Endodermal cell (in vitro differentiated cells): ENCODE results near the gene MEI4. TPM values are rescaled to one million over a fixed set of nuclear protein-coding genes. Genes with fewer than 3 reads are reported as not detected.
"Not testable (repeated sequence)": the region's sequence is repeated elsewhere in the genome, so short reads cannot be mapped to it uniquely, and the experiment has no call there.

Experiments used
- DNase-seq: peaks from one replicate; pipeline ENCODE4 v3.0.0-alpha.2; 2017
- H3K27ac ChIP-seq: 2 replicates; pipeline ENCODE4 v1.5.1; 2013; ENCODE audit warnings: mild to moderate bottlenecking, low read depth, low read length, moderate library complexity
- H3K27me3 ChIP-seq: 2 replicates; pipeline ENCODE4 v1.6.1; 2013; ENCODE audit warnings: mild to moderate bottlenecking, low read length, moderate library complexity; ENCODE audit not compliant: insufficient read depth, control insufficient read depth, poor library complexity, severe bottlenecking
- H3K36me3 ChIP-seq: 2 replicates; pipeline ENCODE4 v1.7.0; 2013; ENCODE audit warnings: mild to moderate bottlenecking, low read length, moderate library complexity; ENCODE audit not compliant: control insufficient read depth, insufficient read depth
- H3K4me1 ChIP-seq: one replicate; pipeline ENCODE4 v1.7.0; 2013; ENCODE audit warnings: low read length; ENCODE audit not compliant: control insufficient read depth, insufficient read depth
- H3K4me3 ChIP-seq: 2 replicates; pipeline ENCODE4 v1.5.1; 2013; ENCODE audit warnings: mild to moderate bottlenecking, low read length, moderate library complexity
- H3K9ac ChIP-seq: 2 replicates; pipeline ENCODE4 v1.6.1; 2013; ENCODE audit warnings: mild to moderate bottlenecking, low read length, moderate library complexity; ENCODE audit not compliant: poor library complexity, severe bottlenecking; ENCODE audit errors: extremely low read depth
- H3K9me3 ChIP-seq: 2 replicates; pipeline ENCODE4 v1.6.1; 2013; ENCODE audit warnings: mild to moderate bottlenecking, low read length, moderate library complexity; ENCODE audit not compliant: control insufficient read depth
- H3K27ac Mint-ChIP-seq: 2 replicates; pipeline ENCODE4 v1.8.0; 2020; ENCODE audit warnings: mixed read lengths
- H3K27me3 Mint-ChIP-seq: 2 replicates; pipeline ENCODE4 v1.8.0; 2021; ENCODE audit warnings: mild to moderate bottlenecking, mixed read lengths; ENCODE audit not compliant: insufficient read depth
- H3K36me3 Mint-ChIP-seq: 2 replicates; pipeline ENCODE4 v1.8.0; 2020; ENCODE audit warnings: low read depth, mixed read lengths
- H3K4me1 Mint-ChIP-seq: 2 replicates; pipeline ENCODE4 v1.8.0; 2020; ENCODE audit warnings: mixed read lengths
- H3K4me3 Mint-ChIP-seq: 2 replicates; pipeline ENCODE4 v1.8.0; 2020; ENCODE audit warnings: mild to moderate bottlenecking, moderate library complexity, mixed read lengths
- H3K9me3 Mint-ChIP-seq: 2 replicates; pipeline ENCODE4 v1.8.0; 2020; ENCODE audit warnings: mild to moderate bottlenecking, mixed read lengths
- WGBS, 2 experiments: methylation state at CpG; one replicate each; pipeline versions ENCODE4 v1.1.5 to v1.1.7; 2013; ENCODE audit warnings: missing lambda C conversion rate in 2 of 2, mixed read lengths in 1 of 2; ENCODE audit not compliant: insufficient coverage in 1 of 2, insufficient read length in 1 of 2; 5-methylcytosine and 5-hydroxymethylcytosine counted together
- total RNA-seq, 2 donors: library from RNA; stranded (reverse); fragmentation: NEBNext Ultra II Directional in 1 of 2; extraction: Animal tissue kit (Norgen Biotek cat#: 25700) in 1 of 2; gene quantifications; 2 replicates in 1 of 2; 3 replicates in 1 of 2; pipeline ENCODE4 v1.2.1, GENCODE V29; 2021
- TF ChIP-seq, protein P1 (sequence below): fragments of 200-600 bp; sonication (generic); conservative IDR thresholded peaks from 2 replicates; pipeline ENCODE4 v1.5.0; 2021; ENCODE audit warnings: antibody characterized with exemption, mild to moderate bottlenecking

The MEI4 gene
- total RNA-seq, 2 donors from 2014 or later, result 0.62 to 0.84 TPM

DNA sequence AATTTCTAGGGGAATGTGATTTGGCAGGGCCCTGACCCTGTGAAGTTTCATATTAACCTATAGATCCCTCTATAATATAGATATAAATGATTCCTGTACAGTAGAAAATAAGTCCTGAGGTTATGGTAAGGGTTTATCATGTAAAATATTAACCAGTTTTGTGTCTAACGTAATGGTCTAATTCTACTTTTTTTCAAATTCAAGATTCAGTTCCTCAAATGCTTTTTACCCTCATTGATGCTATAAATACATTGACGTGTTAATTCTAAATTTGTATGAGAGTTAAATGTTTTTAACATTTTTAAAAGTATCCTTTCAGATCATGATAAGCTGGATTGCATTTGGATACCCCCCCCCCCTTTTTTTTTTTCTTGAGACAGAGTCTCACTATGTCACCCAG lies 169.4 kb downstream of the MEI4 start:
- Mint-ChIP-seq H3K4me3 (no peak overlapping the region), H3K27me3 (peaks cover under 1% of the 10 kb centered on the region), H3K27ac (no peak overlapping the region), H3K36me3 (no peaks in the 10 kb centered on the region), H3K9me3 (no peaks in the 10 kb centered on the region), H3K4me1 (no peaks in the 10 kb centered on the region)
- Histone ChIP-seq H3K9ac (no peak overlapping the region), H3K27me3 (peaks cover 5% of the 10 kb centered on the region), H3K9me3 (no peaks in the 10 kb centered on the region), H3K27ac (no peak overlapping the region), H3K36me3 (no peaks in the 10 kb centered on the region), H3K4me1 (no peaks in the 10 kb centered on the region), H3K4me3 (no peak overlapping the region)
- DNase-seq, result no peak
- 80% methylated on average over 1 of the region's 2 CpGs; no CpG with 5 or more reads in 1 of the 2 experiments for WGBS, 2 experiments
- TF ChIP-seq, protein P1, sequence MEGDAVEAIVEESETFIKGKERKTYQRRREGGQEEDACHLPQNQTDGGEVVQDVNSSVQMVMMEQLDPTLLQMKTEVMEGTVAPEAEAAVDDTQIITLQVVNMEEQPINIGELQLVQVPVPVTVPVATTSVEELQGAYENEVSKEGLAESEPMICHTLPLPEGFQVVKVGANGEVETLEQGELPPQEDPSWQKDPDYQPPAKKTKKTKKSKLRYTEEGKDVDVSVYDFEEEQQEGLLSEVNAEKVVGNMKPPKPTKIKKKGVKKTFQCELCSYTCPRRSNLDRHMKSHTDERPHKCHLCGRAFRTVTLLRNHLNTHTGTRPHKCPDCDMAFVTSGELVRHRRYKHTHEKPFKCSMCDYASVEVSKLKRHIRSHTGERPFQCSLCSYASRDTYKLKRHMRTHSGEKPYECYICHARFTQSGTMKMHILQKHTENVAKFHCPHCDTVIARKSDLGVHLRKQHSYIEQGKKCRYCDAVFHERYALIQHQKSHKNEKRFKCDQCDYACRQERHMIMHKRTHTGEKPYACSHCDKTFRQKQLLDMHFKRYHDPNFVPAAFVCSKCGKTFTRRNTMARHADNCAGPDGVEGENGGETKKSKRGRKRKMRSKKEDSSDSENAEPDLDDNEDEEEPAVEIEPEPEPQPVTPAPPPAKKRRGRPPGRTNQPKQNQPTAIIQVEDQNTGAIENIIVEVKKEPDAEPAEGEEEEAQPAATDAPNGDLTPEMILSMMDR, result no peak

DNA sequence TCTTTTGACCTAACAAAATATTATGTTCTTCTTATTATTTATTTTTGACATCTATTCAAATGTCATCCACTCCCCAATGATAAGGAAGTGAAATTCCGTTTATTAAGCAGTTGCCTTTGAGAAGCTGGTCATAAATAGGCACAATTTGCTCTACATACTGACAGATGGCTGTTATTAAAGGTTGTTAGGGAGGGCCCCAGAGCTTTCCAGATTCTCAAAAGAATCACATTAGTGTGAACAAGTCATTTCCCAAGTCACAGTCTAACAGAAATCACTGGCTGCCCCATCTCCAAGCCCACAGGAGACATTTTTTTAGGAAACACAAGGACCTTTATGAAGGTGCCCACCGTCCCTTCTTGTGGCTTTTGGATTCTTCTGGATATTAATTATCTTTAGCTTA lies 172.4 kb downstream of the MEI4 start:
- H3K27ac ChIP-seq, result no peak overlapping the region
- peaks cover 4% of the 10 kb centered on the region for H3K4me1 Mint-ChIP-seq
- no peak overlapping the region for H3K9ac ChIP-seq
- H3K9me3 ChIP-seq, result no peaks in the 10 kb centered on the region
- no peaks in the 10 kb centered on the region for H3K4me1 ChIP-seq
- no peak for DNase-seq
- 91% methylated on average over 2 of the region's 2 CpGs; no CpG with 5 or more reads in 1 of the 2 experiments for WGBS, 2 experiments
- H3K4me3 ChIP-seq, result no peak overlapping the region
- no peaks in the 10 kb centered on the region for H3K36me3 ChIP-seq
- no peaks in the 10 kb centered on the region for H3K9me3 Mint-ChIP-seq
- no peaks in the 10 kb centered on the region for H3K27me3 Mint-ChIP-seq
- H3K27me3 ChIP-seq, result peaks cover 5% of the 10 kb centered on the region
- no peak overlapping the region for H3K27ac Mint-ChIP-seq
- H3K36me3 Mint-ChIP-seq, result no peaks in the 10 kb centered on the region
- no peak overlapping the region for H3K4me3 Mint-ChIP-seq
- TF ChIP-seq, protein P1, result no peak

DNA sequence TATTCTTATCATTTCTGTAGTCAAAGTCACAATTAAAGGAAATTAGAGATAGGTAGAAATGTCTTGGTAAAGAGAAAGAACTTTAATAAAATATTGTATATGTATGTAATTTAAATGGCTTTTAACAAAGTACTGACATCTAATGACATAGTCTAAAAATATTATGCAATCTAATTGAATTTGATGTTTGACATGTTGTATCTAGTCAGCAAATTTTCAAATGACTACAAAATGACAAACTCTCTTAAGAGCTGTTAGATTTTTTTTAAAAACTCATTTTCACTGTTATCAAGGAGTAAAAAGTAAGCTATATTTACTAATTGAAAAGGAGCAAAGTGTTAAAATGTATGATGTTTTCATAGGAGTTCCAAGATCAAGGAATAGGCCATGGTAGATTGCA lies 176.9 kb downstream of the MEI4 start:
- H3K27ac ChIP-seq, result no peak overlapping the region
- H3K9me3 Mint-ChIP-seq, result no peaks in the 10 kb centered on the region

DNA sequence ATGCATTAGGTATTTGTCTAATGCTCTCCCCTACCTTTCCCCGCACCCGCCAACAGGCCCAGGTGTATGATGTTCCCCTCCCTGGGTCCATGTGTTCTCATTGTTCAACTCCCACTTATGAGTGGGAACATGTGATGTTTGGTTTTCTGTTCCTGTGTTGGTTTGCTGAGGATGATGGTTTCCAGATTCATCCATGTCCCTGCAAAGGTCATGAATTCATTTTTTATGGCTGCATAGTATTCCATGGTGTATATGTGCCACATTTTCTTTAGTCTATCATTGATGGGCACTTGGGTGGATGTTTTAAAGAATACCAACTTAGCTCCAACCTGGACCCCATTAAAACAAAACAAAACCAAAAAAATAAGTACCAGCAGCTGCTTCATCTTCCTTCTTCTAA lies 180.9 kb downstream of the MEI4 start:
- not testable (repeated sequence) for DNase-seq, H3K4me3 ChIP-seq, H3K9me3 ChIP-seq, H3K4me3 Mint-ChIP-seq, H3K27ac Mint-ChIP-seq, H3K36me3 Mint-ChIP-seq, H3K27me3 ChIP-seq, H3K4me1 ChIP-seq, H3K27me3 Mint-ChIP-seq, H3K9me3 Mint-ChIP-seq, H3K36me3 ChIP-seq, H3K9ac ChIP-seq, H3K27ac ChIP-seq
- 98% methylated on average over 2 of the region's 2 CpGs; no CpG with 5 or more reads in 1 of the 2 experiments for WGBS, 2 experiments
- H3K4me1 Mint-ChIP-seq, result peaks cover 13% of the 10 kb centered on the region

More for the DNA sequence above, 176.9 kb downstream of the MEI4 start:
- TF ChIP-seq, protein P1, result no peak
- Histone ChIP-seq H3K9ac (no peak overlapping the region), H3K27me3 (no peaks in the 10 kb centered on the region), H3K4me1 (no peaks in the 10 kb centered on the region), H3K9me3 (peaks cover 6% of the 10 kb centered on the region), H3K4me3 (no peak overlapping the region), H3K36me3 (no peaks in the 10 kb centered on the region)
- Mint-ChIP-seq H3K36me3 (no peaks in the 10 kb centered on the region), H3K27ac (no peak overlapping the region), H3K4me1 (peaks cover 4% of the 10 kb centered on the region), H3K27me3 (no peaks in the 10 kb centered on the region), H3K4me3 (no peak overlapping the region)
- no peak for DNase-seq
